Fibroblast of upper back skin (primary cell): ENCODE results near the gene VTI1A.

ENCODE experiments used
- DNase-seq: peaks from one replicate; pipeline ENCODE4 v3.0.0-alpha.2; 2013

VTI1A gene

GRCh38 chr10:112792487-112793201 is 345.6 kb downstream of the VTI1A start:
- peak; percentile 66 for DNase-seq

- DNase-seq: peak; percentile 36
These were observed 346.3 kb downstream of the VTI1A start for GRCh38 chr10:112793202-112793921.

GRCh38 chr10:112794201-112794600 is 347.2 kb downstream of the VTI1A start:
- DNase-seq: no peak

- DNase-seq: no peak
These were observed 348.1 kb downstream of the VTI1A start for GRCh38 chr10:112795067-112795466.

- no peak for DNase-seq
These were observed 350.2 kb downstream of the VTI1A start for GRCh38 chr10:112797197-112797596.

- DNase-seq: no peak
These were observed 350.8 kb downstream of the VTI1A start for GRCh38 chr10:112797855-112798254.

- no peak for DNase-seq
These were observed 352.0 kb downstream of the VTI1A start for GRCh38 chr10:112799038-112799437.

GRCh38 chr10:112799726-112800510 is 352.9 kb downstream of the VTI1A start:
- DNase-seq: no peak

- DNase-seq: no peak
These were observed 354.0 kb downstream of the VTI1A start for GRCh38 chr10:112801004-112801403.

GRCh38 chr10:112801748-112802147 is 354.7 kb downstream of the VTI1A start:
- no peak for DNase-seq

GRCh38 chr10:112802411-112803022 is 355.5 kb downstream of the VTI1A start:
- DNase-seq: no peak

GRCh38 chr10:112803961-112804401 is 357.0 kb downstream of the VTI1A start:
- DNase-seq: no peak

GRCh38 chr10:112805254-112805590 is 358.2 kb downstream of the VTI1A start:
- DNase-seq: no peak

GRCh38 chr10:112805701-112806100 is 358.7 kb downstream of the VTI1A start:
- DNase-seq: no peak

- DNase-seq: no peak
These were observed 360.0 kb downstream of the VTI1A start for GRCh38 chr10:112807013-112807412.

GRCh38 chr10:112809736-112810135 is 362.7 kb downstream of the VTI1A start:
- peak; percentile 54 for DNase-seq

GRCh38 chr10:112810711-112811151 is 363.7 kb downstream of the VTI1A start:
- no peak for DNase-seq

GRCh38 chr10:112811741-112812551 is 364.9 kb downstream of the VTI1A start:
- peak; percentile 96 for DNase-seq

GRCh38 chr10:112812586-112812985 is 365.6 kb downstream of the VTI1A start:
- no peak for DNase-seq

- no peak for DNase-seq
These were observed 367.0 kb downstream of the VTI1A start for GRCh38 chr10:112813866-112814591.

GRCh38 chr10:112815269-112816032 is 368.4 kb downstream of the VTI1A start:
- peak; percentile 52 for DNase-seq
